Chondrocyte (in vitro differentiated cells): ENCODE results near the gene XDH. TPM values are rescaled to one million over a fixed set of nuclear protein-coding genes. Genes with fewer than 3 reads are reported as not detected.

Source experiments
- DNase-seq: peaks from one replicate; pipeline ENCODE4 v3.0.0; 2021; ENCODE audit warnings: mixed read lengths, low spot score
- H3K27ac Mint-ChIP-seq: one replicate; pipeline ENCODE4 v1.8.0; 2021; ENCODE audit warnings: mild to moderate bottlenecking, moderate library complexity, mixed read lengths; ENCODE audit not compliant: unreplicated experiment
- H3K27me3 Mint-ChIP-seq: 2 replicates; pipeline ENCODE4 v1.8.0; 2021; ENCODE audit warnings: low read depth, mixed read lengths
- H3K36me3 Mint-ChIP-seq: 2 replicates; pipeline ENCODE4 v1.8.0; 2021; ENCODE audit warnings: low read depth, mixed read lengths
- H3K4me1 Mint-ChIP-seq: 2 replicates; pipeline ENCODE4 v1.8.0; 2021; ENCODE audit warnings: low read depth, mild to moderate bottlenecking, mixed read lengths
- H3K4me3 Mint-ChIP-seq: one replicate; pipeline ENCODE4 v1.8.0; 2021; ENCODE audit warnings: mild to moderate bottlenecking, moderate library complexity, mixed read lengths; ENCODE audit not compliant: unreplicated experiment
- H3K9me3 Mint-ChIP-seq: 2 replicates; pipeline ENCODE4 v1.8.0; 2021; ENCODE audit warnings: low read depth, mixed read lengths
- CTCF ChIP-seq: fragments of 200-600 bp; sonication (generic); IDR thresholded peaks from 2 replicates; pipeline ENCODE4 v1.5.0; 2021; ENCODE audit warnings: antibody characterized with exemption, mild to moderate bottlenecking, moderate library complexity
- total RNA-seq: library from RNA; stranded (reverse); gene quantifications from 3 replicates; pipeline ENCODE4 v1.2.1, GENCODE V29; 2021

The XDH gene
- total RNA-seq, 1 donor from 2014 or later = 0.12 TPM

- no peak for TF ChIP-seq CTCF
- H3K27me3 Mint-ChIP-seq = peaks cover 3% of the 10 kb centered on the region
- H3K27ac Mint-ChIP-seq = no peak overlapping the region
- H3K4me3 Mint-ChIP-seq = no peak overlapping the region
- H3K36me3 Mint-ChIP-seq = no peaks in the 10 kb centered on the region
- no peaks in the 10 kb centered on the region for H3K9me3 Mint-ChIP-seq
- H3K4me1 Mint-ChIP-seq = peaks cover 17% of the 10 kb centered on the region
- no peak for DNase-seq
Observed at GRCh38 chr2:31404827-31405226, 9.7 kb downstream of the XDH start.

GRCh38 chr2:31404302-31404701, 10.2 kb downstream of the XDH start:
- peaks cover 3% of the 10 kb centered on the region for H3K27me3 Mint-ChIP-seq
- H3K36me3 Mint-ChIP-seq = no peaks in the 10 kb centered on the region
- H3K4me3 Mint-ChIP-seq = no peak overlapping the region
- H3K27ac Mint-ChIP-seq = no peak overlapping the region
- H3K4me1 Mint-ChIP-seq = peaks cover 17% of the 10 kb centered on the region
- no peaks in the 10 kb centered on the region for H3K9me3 Mint-ChIP-seq
- DNase-seq = no peak
- TF ChIP-seq CTCF = no peak

- no peak for DNase-seq
- Mint-ChIP-seq H3K27me3 (no peaks in the 10 kb centered on the region), H3K9me3 (no peaks in the 10 kb centered on the region), H3K4me3 (no peak overlapping the region), H3K36me3 (no peaks in the 10 kb centered on the region), H3K27ac (peak overlapping the region; percentile 62), H3K4me1 (peaks cover 17% of the 10 kb centered on the region)
- no peak for TF ChIP-seq CTCF
Observed at GRCh38 chr2:31402388-31402787, 12.2 kb downstream of the XDH start.

- TF ChIP-seq CTCF = no peak
- Mint-ChIP-seq H3K9me3 (no peaks in the 10 kb centered on the region), H3K27ac (peak overlapping the region; percentile 85), H3K4me1 (peaks cover 17% of the 10 kb centered on the region), H3K4me3 (no peak overlapping the region), H3K27me3 (no peaks in the 10 kb centered on the region), H3K36me3 (no peaks in the 10 kb centered on the region)
- no peak for DNase-seq
Observed at GRCh38 chr2:31401580-31401979, 13.0 kb downstream of the XDH start.

GRCh38 chr2:31398881-31399280, 15.7 kb downstream of the XDH start:
- H3K27me3 Mint-ChIP-seq = no peaks in the 10 kb centered on the region
- H3K27ac Mint-ChIP-seq = no peak overlapping the region
- DNase-seq = no peak
- H3K4me3 Mint-ChIP-seq = no peak overlapping the region
- TF ChIP-seq CTCF = no peak
- no peaks in the 10 kb centered on the region for H3K36me3 Mint-ChIP-seq
- H3K4me1 Mint-ChIP-seq = peaks cover 17% of the 10 kb centered on the region
- no peaks in the 10 kb centered on the region for H3K9me3 Mint-ChIP-seq
